PC-3 (cell line): ENCODE results near the gene LRRC56. TPM values are rescaled to one million over a fixed set of nuclear protein-coding genes. Genes with fewer than 3 reads are reported as not detected.

Experiments used
- ATAC-seq: fragments of 200-7000 bp; cut with Tn5 transposase; 2 replicates; pipeline ENCODE4 v1.9.1; 2020; ENCODE audit warnings: mild to moderate bottlenecking, moderate library complexity
- BruUV-seq: library from RNA; stranded (reverse); fragments of 400-500 nt; replicated peaks from 2 replicates; lab custom pipeline; 2021; lab: Mats Ljungman, UMichigan
- CTCF ChIA-PET: fragments of 300-600 bp; sonication (Branson Sonifier 250); formaldehyde crosslinking; loops from one replicate; lab custom pipeline; 2022; ENCODE audit warnings: antibody characterized with exemption; lab: Charles Lee
- POLR2A ChIA-PET: fragments of 300-600 bp; sonication (Branson Sonifier 250); formaldehyde crosslinking; loops from one replicate; lab custom pipeline; 2022; ENCODE audit warnings: antibody characterized with exemption; ENCODE audit not compliant: unreplicated experiment; lab: Charles Lee
- DNase-seq: peaks from one replicate; pipeline ENCODE4 v3.0.0-alpha.2; 2015
- H2AFZ ChIP-seq: fragments of 300-600 bp; sonication (generic); 2 replicates; pipeline ENCODE4 v1.6.0; 2016; ENCODE audit warnings: antibody characterized with exemption, low read length
- H3F3A ChIP-seq: fragments of 300-600 bp; sonication (generic); one replicate; pipeline ENCODE4 v1.6.0; 2017; ENCODE audit warnings: antibody characterized with exemption, low read length, control low read depth, mild to moderate bottlenecking; ENCODE audit not compliant: unreplicated experiment
- H3K27ac ChIP-seq: fragments of 300-600 bp; sonication (generic); 2 replicates; pipeline ENCODE4 v1.5.1; 2016; ENCODE audit warnings: mild to moderate bottlenecking, low read length
- H3K27me3 ChIP-seq: fragments of 300-600 bp; sonication (generic); 2 replicates; pipeline ENCODE4 v1.6.1; 2016; ENCODE audit warnings: low read length, mixed read lengths
- H3K36me3 ChIP-seq: fragments of 300-600 bp; sonication (generic); 2 replicates; pipeline ENCODE4 v1.6.1; 2016; ENCODE audit warnings: low read depth, mixed run types, low read length, mixed read lengths
- H3K4me1 ChIP-seq: fragments of 300-600 bp; sonication (generic); 2 replicates; pipeline ENCODE4 v1.5.1; 2016; ENCODE audit warnings: low read length; ENCODE audit not compliant: insufficient read depth
- H3K4me2 ChIP-seq: fragments of 300-600 bp; sonication (generic); 2 replicates; pipeline ENCODE4 v1.6.0; 2016; ENCODE audit warnings: low read length
- H3K4me3 ChIP-seq: fragments of 300-600 bp; sonication (generic); 2 replicates; pipeline ENCODE4 v1.5.1; 2016; ENCODE audit warnings: mild to moderate bottlenecking, low read length, mixed read lengths
- H3K79me2 ChIP-seq: fragments of 300-600 bp; sonication (generic); 2 replicates; pipeline ENCODE4 v1.6.1; 2017; ENCODE audit warnings: low read length, mixed read lengths
- H3K9ac ChIP-seq: fragments of 300-600 bp; sonication (generic); 2 replicates; pipeline ENCODE4 v1.6.0; 2016; ENCODE audit warnings: mild to moderate bottlenecking, low read length
- H3K9me2 ChIP-seq: fragments of 300-600 bp; sonication (generic); replicated peaks from 2 replicates; pipeline ENCODE4 v1.6.1; 2016; ENCODE audit warnings: mixed run types, low read length, mixed read lengths
- H3K9me3 ChIP-seq: fragments of 300-600 bp; sonication (generic); 2 replicates; pipeline ENCODE4 v1.6.1; 2016; ENCODE audit warnings: low read length, mixed read lengths
- H4K20me1 ChIP-seq: fragments of 300-600 bp; sonication (generic); 2 replicates; pipeline ENCODE4 v1.6.1; 2016; ENCODE audit warnings: low read length, mixed read lengths
- EZH2 ChIP-seq: fragments of 300-600 bp; sonication (generic); IDR thresholded peaks from one replicate; pipeline ENCODE4 v1.6.1; 2017; ENCODE audit warnings: antibody characterized with exemption, mild to moderate bottlenecking, low read length; ENCODE audit not compliant: unreplicated experiment
- EZH2phosphoT487 ChIP-seq: fragments of 300-600 bp; sonication (generic); IDR thresholded peaks from 2 replicates; pipeline ENCODE4 v1.6.1; 2018; ENCODE audit warnings: mild to moderate bottlenecking, antibody characterized with exemption, low read length, borderline replicate concordance
- intact Hi-C: fragments of 100-400 bp; cut with micrococcal nuclease; formaldehyde crosslinking; loops from 2 replicates; pipeline ENCODE4 v1.9.0; 2023
- total RNA-seq: library from RNA; depleted of rRNA; stranded (reverse); fragments of >200 nt; gene quantifications from 2 replicates; pipeline ENCODE4 v1.2.3, GENCODE V29; 2014
- TF ChIP-seq, protein P1 (sequence below): fragments of 300-600 bp; sonication (generic); conservative IDR thresholded peaks from 2 replicates; pipeline ENCODE4 v1.5.1; 2017; ENCODE audit warnings: antibody characterized with exemption, low read depth, mild to moderate bottlenecking, low read length

Gene LRRC56
- total RNA-seq, 1 experiment from 2014 or later: 1.5 TPM

DNA sequence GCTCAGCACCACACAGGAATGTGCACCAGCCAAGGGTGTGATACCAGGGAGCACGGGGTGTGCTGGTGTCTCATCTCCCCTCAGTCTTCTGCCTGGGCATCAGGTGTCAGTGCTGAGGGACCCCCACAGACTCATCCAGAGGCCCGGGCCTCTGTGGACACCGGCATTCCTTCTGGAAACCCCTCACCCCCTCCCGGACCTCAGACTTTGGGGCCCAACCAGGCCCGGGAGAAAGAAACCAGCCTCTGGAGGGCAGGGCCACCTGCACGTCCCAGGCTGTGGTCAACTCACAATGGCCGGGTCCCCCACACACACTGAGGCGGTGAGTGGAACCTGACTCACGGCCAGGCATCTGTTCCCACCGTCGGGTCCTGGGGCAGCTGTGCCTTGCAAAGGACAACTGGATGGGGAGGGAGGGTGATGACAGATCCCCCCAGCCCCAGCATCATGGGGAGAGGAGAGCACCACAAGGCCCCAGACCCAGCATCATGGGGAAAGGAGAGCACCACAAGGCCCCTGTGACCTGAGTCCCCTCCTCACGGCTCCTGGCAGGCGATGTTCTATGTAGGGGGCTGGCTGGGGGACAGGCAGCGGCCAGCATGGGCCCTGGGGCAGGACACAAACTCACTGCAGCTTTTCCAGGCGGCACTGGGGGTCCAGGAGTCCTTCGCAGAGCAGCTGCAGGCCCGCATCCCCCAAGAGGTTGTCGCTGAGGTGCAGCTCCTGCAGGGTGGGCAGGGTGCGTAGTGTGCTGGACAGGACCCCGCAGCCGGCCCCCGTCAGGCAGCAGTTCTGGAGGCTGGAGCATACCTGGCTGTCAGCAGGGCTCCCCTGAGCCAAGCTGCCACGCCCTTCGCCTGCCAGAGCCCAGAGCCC lies 37.9 kb upstream of the LRRC56 start:
- Histone ChIP-seq H3K27ac (no peak overlapping the region), H2AFZ (no peak overlapping the region), H3F3A (no peaks in the 10 kb centered on the region), H3K27me3 (no peaks in the 10 kb centered on the region), H3K9me3 (no peaks in the 10 kb centered on the region), H3K4me2 (no peak overlapping the region), H3K36me3 (peaks cover 21% of the 10 kb centered on the region), H4K20me1 (no peaks in the 10 kb centered on the region), H3K9ac (no peak overlapping the region), H3K79me2 (peaks cover 14% of the 10 kb centered on the region), H3K4me1 (peaks cover under 1% of the 10 kb centered on the region), H3K9me2 (no peaks in the 10 kb centered on the region), H3K4me3 (no peak overlapping the region)
- POLR2A ChIA-PET: no interaction called here
- BruUV-seq: no TSS peak
- CTCF ChIA-PET: interaction anchor here (0.6 kb wide), 1 partner anchor 549 kb away, joined by 3 read pairs; no protein-coding TSS in a partner anchor
- DNase-seq: no peak
- TF ChIP-seq EZH2phosphoT487 (no peak), EZH2 (no peak)
- TF ChIP-seq, protein P1, sequence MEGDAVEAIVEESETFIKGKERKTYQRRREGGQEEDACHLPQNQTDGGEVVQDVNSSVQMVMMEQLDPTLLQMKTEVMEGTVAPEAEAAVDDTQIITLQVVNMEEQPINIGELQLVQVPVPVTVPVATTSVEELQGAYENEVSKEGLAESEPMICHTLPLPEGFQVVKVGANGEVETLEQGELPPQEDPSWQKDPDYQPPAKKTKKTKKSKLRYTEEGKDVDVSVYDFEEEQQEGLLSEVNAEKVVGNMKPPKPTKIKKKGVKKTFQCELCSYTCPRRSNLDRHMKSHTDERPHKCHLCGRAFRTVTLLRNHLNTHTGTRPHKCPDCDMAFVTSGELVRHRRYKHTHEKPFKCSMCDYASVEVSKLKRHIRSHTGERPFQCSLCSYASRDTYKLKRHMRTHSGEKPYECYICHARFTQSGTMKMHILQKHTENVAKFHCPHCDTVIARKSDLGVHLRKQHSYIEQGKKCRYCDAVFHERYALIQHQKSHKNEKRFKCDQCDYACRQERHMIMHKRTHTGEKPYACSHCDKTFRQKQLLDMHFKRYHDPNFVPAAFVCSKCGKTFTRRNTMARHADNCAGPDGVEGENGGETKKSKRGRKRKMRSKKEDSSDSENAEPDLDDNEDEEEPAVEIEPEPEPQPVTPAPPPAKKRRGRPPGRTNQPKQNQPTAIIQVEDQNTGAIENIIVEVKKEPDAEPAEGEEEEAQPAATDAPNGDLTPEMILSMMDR: no peak
- intact Hi-C loops: no loop called here
- ATAC-seq: no peak

DNA sequence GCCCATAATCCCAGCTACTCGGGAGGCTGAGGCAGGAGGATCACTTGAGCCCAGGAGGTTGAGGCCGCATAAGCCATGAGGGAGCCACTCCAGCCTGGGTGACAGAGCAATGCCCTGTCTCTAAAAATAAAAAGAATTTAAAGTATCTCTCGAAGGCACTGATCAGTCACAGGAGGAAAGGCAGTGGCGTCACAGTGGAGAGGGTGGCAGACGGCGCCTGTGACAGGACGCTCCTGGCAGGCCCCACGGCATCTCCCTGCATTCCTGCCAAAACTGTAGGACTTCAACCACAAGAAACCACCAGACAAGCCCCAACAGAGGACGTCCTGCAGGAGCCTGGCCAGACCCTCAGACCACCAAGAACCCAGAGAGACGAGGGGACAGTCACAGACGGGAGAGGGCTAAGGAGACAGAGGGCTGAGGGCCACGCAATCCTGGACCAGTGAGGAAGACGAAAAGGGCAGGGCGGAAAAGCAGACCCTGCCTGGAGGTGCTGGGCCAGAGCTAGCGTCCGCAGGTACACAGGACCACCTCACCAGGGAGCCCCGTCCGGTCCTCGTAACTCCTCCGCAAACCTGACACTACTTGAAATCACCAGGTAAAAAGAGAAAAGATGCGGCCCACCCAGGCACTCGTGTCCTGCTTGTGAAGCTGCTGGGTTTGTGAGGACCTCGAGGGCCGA lies 36.2 kb upstream of the LRRC56 start:
- intact Hi-C loops: no loop called here
- Histone ChIP-seq H3F3A (no peaks in the 10 kb centered on the region), H4K20me1 (no peaks in the 10 kb centered on the region), H3K79me2 (peaks cover 31% of the 10 kb centered on the region), H3K4me3 (no peak overlapping the region), H3K4me1 (peaks cover 12% of the 10 kb centered on the region), H3K9me2 (no peaks in the 10 kb centered on the region), H3K4me2 (no peak overlapping the region), H3K9ac (no peak overlapping the region), H3K27ac (no peak overlapping the region), H3K27me3 (no peaks in the 10 kb centered on the region), H3K9me3 (no peaks in the 10 kb centered on the region), H3K36me3 (peaks cover 21% of the 10 kb centered on the region), H2AFZ (no peak overlapping the region)
- ChIA-PET POLR2A (no interaction called here), CTCF (no interaction called here)
- TF ChIP-seq, protein P1: no peak
- no peak for TF ChIP-seq EZH2phosphoT487
- TF ChIP-seq EZH2: no peak
- no peak for DNase-seq
- no peak for ATAC-seq
- BruUV-seq: no TSS peak
